GM12874 (cell line): ENCODE measurements around the gene DHRSX.

Source experiments
- TF ChIP-seq, protein P1 (sequence below): IDR thresholded peaks from 2 replicates; pipeline ENCODE4 v1.5.1; 2011; ENCODE audit warnings: low read depth, mild to moderate bottlenecking, control low read depth, low read length, moderate library complexity; ENCODE audit not compliant: insufficient read depth

Gene DHRSX

DNA sequence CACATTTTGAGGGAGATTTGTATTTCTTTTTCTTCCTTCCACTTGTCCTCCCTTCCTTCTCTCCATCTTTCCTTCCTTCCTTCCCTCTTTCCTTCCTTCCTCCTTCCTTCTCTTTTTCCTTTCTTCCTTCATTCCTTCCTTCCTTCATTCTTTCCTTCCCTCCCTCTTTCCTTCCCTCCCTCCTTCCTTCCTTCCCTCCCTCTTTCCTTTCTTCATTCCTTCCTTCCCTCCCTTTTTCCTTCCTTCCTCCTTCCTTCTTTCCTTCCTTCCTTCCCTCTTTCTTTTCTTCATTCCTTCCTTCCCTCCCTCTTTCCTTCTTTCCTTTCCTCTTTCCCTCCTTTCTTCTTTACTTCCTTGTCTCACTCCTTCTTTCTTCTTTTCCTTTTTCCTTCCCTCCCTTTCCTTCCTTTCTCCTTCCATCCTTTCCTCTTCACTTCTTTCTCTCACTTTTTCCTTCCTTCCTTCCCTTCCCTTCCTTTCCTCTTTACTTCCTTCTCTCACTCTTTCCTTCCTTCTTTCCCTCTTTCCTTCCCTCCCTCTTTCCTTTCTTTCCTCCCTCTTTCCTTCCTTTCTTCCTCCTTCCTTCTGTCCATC, 74.4 kb downstream of the DHRSX start:
- TF ChIP-seq, protein P1, sequence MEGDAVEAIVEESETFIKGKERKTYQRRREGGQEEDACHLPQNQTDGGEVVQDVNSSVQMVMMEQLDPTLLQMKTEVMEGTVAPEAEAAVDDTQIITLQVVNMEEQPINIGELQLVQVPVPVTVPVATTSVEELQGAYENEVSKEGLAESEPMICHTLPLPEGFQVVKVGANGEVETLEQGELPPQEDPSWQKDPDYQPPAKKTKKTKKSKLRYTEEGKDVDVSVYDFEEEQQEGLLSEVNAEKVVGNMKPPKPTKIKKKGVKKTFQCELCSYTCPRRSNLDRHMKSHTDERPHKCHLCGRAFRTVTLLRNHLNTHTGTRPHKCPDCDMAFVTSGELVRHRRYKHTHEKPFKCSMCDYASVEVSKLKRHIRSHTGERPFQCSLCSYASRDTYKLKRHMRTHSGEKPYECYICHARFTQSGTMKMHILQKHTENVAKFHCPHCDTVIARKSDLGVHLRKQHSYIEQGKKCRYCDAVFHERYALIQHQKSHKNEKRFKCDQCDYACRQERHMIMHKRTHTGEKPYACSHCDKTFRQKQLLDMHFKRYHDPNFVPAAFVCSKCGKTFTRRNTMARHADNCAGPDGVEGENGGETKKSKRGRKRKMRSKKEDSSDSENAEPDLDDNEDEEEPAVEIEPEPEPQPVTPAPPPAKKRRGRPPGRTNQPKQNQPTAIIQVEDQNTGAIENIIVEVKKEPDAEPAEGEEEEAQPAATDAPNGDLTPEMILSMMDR = no peak

DNA sequence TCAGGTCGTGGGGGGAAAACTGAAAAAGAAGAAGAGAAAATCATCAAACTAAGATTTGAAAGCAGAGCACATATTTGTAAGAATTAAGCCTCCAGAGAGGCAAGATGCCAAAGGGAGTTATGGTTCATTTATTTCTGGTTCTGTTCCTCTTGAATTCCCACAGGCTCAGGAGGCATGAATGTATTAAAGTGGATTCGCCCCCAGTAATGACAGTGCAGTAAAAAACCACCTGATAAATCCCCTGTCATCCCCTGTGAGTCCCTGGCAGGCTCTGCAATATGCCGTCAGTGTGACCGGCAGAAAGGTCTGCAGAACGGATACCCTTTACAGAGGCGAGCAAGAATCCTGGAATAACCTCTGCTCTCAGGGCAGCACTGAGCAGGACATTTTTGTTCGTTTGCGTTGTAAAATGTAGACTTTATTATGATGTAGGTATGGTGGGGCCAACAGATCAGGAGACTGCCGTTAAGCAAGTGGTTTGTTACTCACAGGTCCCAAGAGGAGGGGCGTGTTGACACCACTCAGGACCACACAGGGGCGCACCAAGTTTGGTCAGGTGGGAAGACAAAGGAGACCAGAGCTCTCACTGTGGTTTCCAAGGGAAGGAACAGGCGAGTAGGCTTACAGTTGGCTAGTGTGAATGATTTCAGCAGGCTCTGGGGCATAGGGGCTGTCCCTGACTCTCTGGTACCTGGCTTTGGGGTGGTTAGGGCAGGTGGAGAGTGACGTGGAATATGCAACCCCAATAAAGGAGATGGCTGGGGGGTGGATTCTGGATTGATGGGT, 75.3 kb downstream of the DHRSX start:
- TF ChIP-seq, protein P1 = no peak

DNA sequence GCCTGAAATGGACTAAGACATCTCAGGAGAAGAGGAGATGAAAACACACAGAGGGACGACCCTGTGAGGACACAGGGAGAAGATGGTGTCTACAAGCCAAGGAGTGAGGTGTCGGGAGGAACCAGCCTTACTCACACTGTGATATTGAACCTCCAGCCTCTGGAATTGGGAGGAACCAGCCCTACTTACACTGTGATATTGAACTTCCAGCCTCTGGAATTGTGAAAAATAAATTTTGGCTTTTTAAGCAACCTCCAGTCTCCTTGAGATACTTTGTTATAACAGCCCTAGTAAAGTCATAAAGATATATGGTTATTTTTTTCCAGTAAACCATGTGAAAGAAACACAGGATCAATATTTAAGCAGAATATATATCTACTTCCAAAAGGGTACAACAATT, 76.5 kb downstream of the DHRSX start:
- TF ChIP-seq, protein P1 = no peak

GRCh38 chrX:2423899-2424298, 76.9 kb downstream of the DHRSX start:
- TF ChIP-seq, protein P1 = no peak

DNA sequence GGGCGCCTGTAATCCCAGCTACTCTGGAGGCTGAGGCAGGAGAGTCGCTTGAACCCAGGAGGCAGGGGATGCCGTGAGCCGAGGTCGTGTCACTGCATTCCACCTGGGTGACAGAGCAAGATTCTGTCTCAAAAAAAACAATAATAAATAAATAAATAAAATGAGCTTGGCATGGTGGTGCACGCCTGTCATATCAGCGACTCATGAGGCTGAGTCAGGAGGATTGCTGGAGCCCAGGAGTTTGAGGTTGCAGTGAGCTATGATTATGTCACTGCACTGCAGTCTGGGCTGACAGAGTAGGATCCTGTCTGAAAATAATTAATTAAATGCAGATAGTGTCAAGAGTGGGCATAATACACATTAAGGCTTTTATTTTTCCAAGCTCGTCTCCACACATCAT, 77.5 kb downstream of the DHRSX start:
- TF ChIP-seq, protein P1 = no peak

GRCh38 chrX:2418000-2418399, 82.8 kb downstream of the DHRSX start:
- TF ChIP-seq, protein P1 = no peak

DNA sequence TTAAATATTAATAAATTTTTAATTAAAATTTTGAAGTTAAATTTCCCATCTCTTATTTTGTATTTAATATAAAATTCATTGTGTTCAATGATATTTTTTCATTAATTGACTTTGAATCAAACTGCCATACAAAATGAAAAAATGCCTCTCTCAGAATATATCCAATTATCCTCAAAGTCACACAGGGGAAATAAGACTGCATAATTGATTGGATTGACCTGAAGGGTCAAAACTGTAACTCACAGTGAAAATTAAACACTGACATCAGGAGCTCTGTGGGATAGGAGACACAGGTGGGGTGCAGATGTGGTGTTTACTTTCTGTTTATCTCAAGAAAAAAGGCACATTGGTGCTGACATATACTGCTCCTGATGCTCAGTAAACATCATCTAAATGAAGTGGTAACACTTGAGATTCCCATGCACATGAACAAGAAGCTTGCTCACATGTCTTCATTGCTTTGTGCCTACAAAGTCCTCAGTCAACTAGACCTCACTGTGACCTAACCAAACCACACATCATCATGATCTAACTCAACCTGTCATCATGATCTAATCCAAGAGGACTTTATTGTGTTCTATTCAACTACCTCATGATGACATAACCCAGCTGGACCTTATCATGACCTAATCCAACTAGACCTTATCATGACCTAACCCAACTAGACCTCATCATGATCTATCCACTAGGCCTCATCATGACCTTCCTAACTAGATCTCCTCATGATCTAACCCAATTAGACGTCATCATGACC, 83.7 kb downstream of the DHRSX start:
- TF ChIP-seq, protein P1 = no peak
